OCI-LY1 (cell line): ENCODE data around the gene BRD2.

Experiments used
- H2AFZ ChIP-seq: fragments of 200-600 bp; sonication (generic), shearing (Covaris generic); 2 replicates; pipeline ENCODE4 v1.6.0; 2014; ENCODE audit warnings: antibody characterized with exemption, mild to moderate bottlenecking, low read length
- H3F3A ChIP-seq: fragments of 200-600 bp; sonication (generic), shearing (Covaris generic); 2 replicates; pipeline ENCODE4 v1.6.0; 2014; ENCODE audit warnings: mild to moderate bottlenecking, antibody characterized with exemption, low read length, moderate library complexity; ENCODE audit not compliant: insufficient read depth
- H3K27ac ChIP-seq: fragments of 200-600 bp; sonication (generic); 2 replicates; pipeline ENCODE4 v1.5.1; 2014; ENCODE audit warnings: low read length, mixed run types, mild to moderate bottlenecking, low read depth; ENCODE audit not compliant: poor library complexity, severe bottlenecking
- H3K27me3 ChIP-seq: fragments of 200-600 bp; sonication (generic); 2 replicates; pipeline ENCODE4 v1.6.0; 2014; ENCODE audit warnings: antibody characterized with exemption, mild to moderate bottlenecking, low read length, moderate library complexity; ENCODE audit not compliant: insufficient read depth
- H3K36me3 ChIP-seq: fragments of 200-600 bp; sonication (generic); 2 replicates; pipeline ENCODE4 v1.6.1; 2014; ENCODE audit warnings: mild to moderate bottlenecking, antibody characterized with exemption, low read length, moderate library complexity, mixed read lengths; ENCODE audit not compliant: insufficient read depth
- H3K4me1 ChIP-seq: fragments of 200-600 bp; sonication (generic); 2 replicates; pipeline ENCODE4 v1.5.1; 2014; ENCODE audit warnings: mild to moderate bottlenecking, low read length, moderate library complexity; ENCODE audit not compliant: insufficient read depth, severe bottlenecking
- H3K4me2 ChIP-seq: fragments of 200-600 bp; sonication (generic), shearing (Covaris generic); 2 replicates; pipeline ENCODE4 v1.6.1; 2014; ENCODE audit warnings: low read length
- H3K4me3 ChIP-seq: fragments of 200-600 bp; sonication (generic); 2 replicates; pipeline ENCODE4 v1.5.1; 2014; ENCODE audit warnings: low read length, low read depth, mild to moderate bottlenecking, mixed read lengths; ENCODE audit not compliant: poor library complexity, severe bottlenecking
- H3K79me2 ChIP-seq: fragments of 200-600 bp; shearing (Covaris generic); 2 replicates; pipeline ENCODE4 v1.6.1; 2016; ENCODE audit warnings: mixed run types, low read length, mixed read lengths; ENCODE audit not compliant: insufficient read depth
- H3K9ac ChIP-seq: fragments of 200-600 bp; sonication (generic), shearing (Covaris generic); 2 replicates; pipeline ENCODE4 v1.6.1; 2014; ENCODE audit warnings: mild to moderate bottlenecking, low read length, mixed read lengths
- H3K9me2 ChIP-seq: fragments of 200-600 bp; sonication (generic), shearing (Covaris generic); 2 replicates; pipeline ENCODE4 v1.6.1; 2014; ENCODE audit warnings: low read depth, mild to moderate bottlenecking, low read length, mixed read lengths
- H3K9me3 ChIP-seq: fragments of 200-600 bp; shearing (Covaris generic); 2 replicates; pipeline ENCODE4 v1.6.1; 2014; ENCODE audit warnings: low read length, mixed read lengths
- H4K20me1 ChIP-seq: fragments of 200-600 bp; sonication (generic), shearing (Covaris generic); 2 replicates; pipeline ENCODE4 v1.6.0; 2016; ENCODE audit warnings: mild to moderate bottlenecking, low read length; ENCODE audit not compliant: insufficient read depth
- EZH2 ChIP-seq: fragments of 200-600 bp; sonication (generic), shearing (Covaris generic); IDR thresholded peaks from 2 replicates; pipeline ENCODE4 v1.8.0; 2017; ENCODE audit warnings: borderline replicate concordance, mixed run types, mild to moderate bottlenecking, antibody characterized with exemption, low read length, moderate library complexity, mixed read lengths
- TF ChIP-seq, protein P1 (sequence below): fragments of 200-600 bp; sonication (generic), shearing (Covaris generic); IDR thresholded peaks from 2 replicates; pipeline ENCODE4 v1.5.1; 2017; ENCODE audit warnings: mild to moderate bottlenecking, antibody characterized with exemption, low read length, moderate library complexity, mixed read lengths

BRD2 gene

DNA sequence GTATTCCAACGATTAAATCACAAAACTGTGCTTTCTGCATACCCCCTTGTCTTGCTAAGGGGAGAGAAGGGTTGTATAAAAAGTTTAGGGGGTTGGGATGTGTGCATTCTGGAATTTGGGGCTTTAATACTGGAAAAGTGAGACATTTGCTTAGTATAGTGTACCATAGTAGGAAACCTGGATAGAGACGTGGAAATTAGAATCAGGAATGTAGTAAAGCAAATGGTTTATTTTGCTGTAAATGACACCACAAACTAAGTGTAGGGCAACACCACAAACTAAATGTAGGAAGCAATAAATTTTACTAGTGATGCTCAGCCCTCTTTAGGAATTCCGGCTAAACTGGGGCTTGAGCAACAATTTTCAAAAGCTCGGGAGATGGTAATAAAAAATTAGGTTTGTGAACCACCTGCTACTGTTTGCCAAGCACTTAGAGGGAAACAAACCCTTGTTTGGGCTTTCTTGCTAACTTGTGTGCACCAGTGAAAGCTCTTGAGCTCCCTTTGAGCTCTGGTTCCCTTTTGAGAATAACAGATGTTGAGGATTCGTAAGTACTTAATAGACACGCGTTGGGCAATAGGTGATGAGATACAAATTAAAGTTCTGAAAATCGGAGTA, 13.8 kb downstream of the BRD2 start:
- no peaks in the 10 kb centered on the region for H3K9me2 ChIP-seq
- peak overlapping the region; percentile 75 for H3K27ac ChIP-seq
- H3K4me3 ChIP-seq: no peak overlapping the region
- no peaks in the 10 kb centered on the region for H3K79me2 ChIP-seq
- peaks cover 4% of the 10 kb centered on the region for H3K4me1 ChIP-seq
- no peak overlapping the region for H3K4me2 ChIP-seq
- no peaks in the 10 kb centered on the region for H3K9me3 ChIP-seq
- no peaks in the 10 kb centered on the region for H4K20me1 ChIP-seq
- TF ChIP-seq, protein P1, sequence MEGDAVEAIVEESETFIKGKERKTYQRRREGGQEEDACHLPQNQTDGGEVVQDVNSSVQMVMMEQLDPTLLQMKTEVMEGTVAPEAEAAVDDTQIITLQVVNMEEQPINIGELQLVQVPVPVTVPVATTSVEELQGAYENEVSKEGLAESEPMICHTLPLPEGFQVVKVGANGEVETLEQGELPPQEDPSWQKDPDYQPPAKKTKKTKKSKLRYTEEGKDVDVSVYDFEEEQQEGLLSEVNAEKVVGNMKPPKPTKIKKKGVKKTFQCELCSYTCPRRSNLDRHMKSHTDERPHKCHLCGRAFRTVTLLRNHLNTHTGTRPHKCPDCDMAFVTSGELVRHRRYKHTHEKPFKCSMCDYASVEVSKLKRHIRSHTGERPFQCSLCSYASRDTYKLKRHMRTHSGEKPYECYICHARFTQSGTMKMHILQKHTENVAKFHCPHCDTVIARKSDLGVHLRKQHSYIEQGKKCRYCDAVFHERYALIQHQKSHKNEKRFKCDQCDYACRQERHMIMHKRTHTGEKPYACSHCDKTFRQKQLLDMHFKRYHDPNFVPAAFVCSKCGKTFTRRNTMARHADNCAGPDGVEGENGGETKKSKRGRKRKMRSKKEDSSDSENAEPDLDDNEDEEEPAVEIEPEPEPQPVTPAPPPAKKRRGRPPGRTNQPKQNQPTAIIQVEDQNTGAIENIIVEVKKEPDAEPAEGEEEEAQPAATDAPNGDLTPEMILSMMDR: no peak
- TF ChIP-seq EZH2: no peak
- peaks cover 47% of the 10 kb centered on the region for H3F3A ChIP-seq
- no peaks in the 10 kb centered on the region for H3K27me3 ChIP-seq
- peaks cover 65% of the 10 kb centered on the region for H3K36me3 ChIP-seq
- no peak overlapping the region for H3K9ac ChIP-seq
- H2AFZ ChIP-seq: no peak overlapping the region

DNA sequence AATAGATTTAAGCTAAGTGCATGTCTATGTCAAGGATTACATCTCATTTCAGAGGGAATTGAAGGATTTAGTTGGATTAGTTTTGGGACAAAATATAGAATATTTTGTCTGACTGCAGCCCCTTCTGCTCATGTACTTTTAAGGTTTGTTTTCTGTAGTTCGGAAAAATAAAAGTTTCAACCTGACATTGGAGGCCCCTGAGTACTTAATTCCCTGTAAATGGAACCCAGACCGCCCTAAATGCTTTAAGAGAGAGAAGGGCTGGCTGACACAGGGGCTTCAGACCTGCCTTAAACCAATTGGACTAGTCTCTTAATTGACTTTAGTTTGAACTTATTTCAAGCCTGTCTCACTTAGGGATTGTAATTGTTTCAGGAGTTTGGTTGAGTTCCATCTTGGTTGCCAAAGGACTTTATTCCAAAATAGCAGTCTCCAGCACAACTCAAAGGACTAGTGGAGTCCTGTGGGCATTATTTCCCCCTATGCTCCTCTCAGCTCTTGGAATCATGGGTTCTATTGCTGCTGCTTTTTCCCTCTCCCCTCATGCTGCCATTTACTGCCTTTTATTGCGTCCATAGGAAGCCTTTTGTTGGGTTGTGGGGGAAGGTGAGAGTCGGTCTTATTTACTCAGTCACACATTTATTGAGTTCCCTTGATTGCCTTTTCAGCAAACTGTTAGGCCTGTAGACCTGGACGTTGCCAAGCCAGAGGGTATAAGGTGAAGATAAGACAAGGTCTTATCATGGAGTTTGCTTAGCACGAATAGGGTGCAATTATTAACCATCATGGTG, 14.5 kb downstream of the BRD2 start:
- Histone ChIP-seq H3F3A (peaks cover 47% of the 10 kb centered on the region), H3K4me2 (no peak overlapping the region), H3K9ac (no peak overlapping the region), H4K20me1 (no peaks in the 10 kb centered on the region), H3K79me2 (no peaks in the 10 kb centered on the region), H3K4me1 (peaks cover 4% of the 10 kb centered on the region), H3K36me3 (peaks cover 58% of the 10 kb centered on the region), H3K27ac (peak overlapping the region; percentile 75), H3K9me2 (no peaks in the 10 kb centered on the region), H3K27me3 (no peaks in the 10 kb centered on the region), H3K4me3 (no peak overlapping the region), H3K9me3 (no peaks in the 10 kb centered on the region), H2AFZ (no peak overlapping the region)
- no peak for TF ChIP-seq EZH2
- TF ChIP-seq, protein P1: no peak

DNA sequence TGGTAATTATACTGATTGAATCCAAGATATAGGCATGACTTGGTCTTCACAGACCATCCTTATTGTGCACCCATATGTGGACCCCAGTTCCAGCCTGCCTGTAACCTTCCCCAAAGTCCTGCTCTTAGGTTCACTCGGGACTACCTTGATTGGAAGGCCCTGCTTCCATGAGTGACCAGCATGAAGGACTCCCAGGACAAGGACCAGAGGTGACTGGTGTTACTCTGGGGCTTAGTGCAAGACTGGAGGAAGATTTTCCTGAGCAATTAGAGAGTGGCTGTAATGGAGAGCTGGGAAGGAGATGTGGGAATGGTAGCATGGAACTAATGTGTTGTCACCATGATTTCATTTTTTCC, 15.1 kb downstream of the BRD2 start:
- H3K36me3 ChIP-seq: peaks cover 52% of the 10 kb centered on the region
- H4K20me1 ChIP-seq: no peaks in the 10 kb centered on the region
- no peak for TF ChIP-seq EZH2
- TF ChIP-seq, protein P1: no peak

More for the DNA sequence above, 15.1 kb downstream of the BRD2 start:
- H3K9ac ChIP-seq: no peak overlapping the region
- H3K9me2 ChIP-seq: no peaks in the 10 kb centered on the region
- peak overlapping the region; percentile 75 for H3K27ac ChIP-seq
- H3K4me3 ChIP-seq: no peak overlapping the region
- H2AFZ ChIP-seq: no peak overlapping the region
- no peaks in the 10 kb centered on the region for H3K79me2 ChIP-seq
- no peaks in the 10 kb centered on the region for H3K9me3 ChIP-seq
- H3K4me1 ChIP-seq: peaks cover 4% of the 10 kb centered on the region
- no peaks in the 10 kb centered on the region for H3K27me3 ChIP-seq
- no peak overlapping the region for H3K4me2 ChIP-seq
- peaks cover 47% of the 10 kb centered on the region for H3F3A ChIP-seq
